ENCODE results near the gene GRK5. TPM values are rescaled to one million over a fixed set of nuclear protein-coding genes. Genes with fewer than 3 reads are reported as not detected.

GRK5 gene
- total RNA-seq, 4 donors from 2014 or later: 11.6 to 38.2 (median 21.4) TPM

DNA sequence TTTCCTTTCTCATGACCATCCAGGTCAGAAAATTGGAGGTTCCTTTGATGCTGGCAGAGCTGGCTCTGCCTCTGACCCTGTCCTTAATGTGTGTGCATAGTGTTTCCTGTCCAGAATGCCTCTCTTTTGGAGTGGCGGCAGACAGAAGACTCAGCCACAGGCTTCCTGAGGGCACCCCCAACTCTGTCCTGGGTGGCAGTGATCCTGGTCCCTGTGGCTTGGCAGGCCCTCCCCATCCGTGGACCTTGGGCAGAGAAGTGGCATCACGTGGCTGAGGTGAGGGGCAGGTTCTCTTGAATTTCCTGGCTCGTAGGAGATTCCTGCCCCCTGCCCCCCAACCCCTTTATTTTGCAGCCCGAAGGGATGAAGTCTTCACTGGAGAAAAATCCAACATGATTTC lies 202.0 kb downstream of the GRK5 start:
- TF ChIP-seq, protein P1, sequence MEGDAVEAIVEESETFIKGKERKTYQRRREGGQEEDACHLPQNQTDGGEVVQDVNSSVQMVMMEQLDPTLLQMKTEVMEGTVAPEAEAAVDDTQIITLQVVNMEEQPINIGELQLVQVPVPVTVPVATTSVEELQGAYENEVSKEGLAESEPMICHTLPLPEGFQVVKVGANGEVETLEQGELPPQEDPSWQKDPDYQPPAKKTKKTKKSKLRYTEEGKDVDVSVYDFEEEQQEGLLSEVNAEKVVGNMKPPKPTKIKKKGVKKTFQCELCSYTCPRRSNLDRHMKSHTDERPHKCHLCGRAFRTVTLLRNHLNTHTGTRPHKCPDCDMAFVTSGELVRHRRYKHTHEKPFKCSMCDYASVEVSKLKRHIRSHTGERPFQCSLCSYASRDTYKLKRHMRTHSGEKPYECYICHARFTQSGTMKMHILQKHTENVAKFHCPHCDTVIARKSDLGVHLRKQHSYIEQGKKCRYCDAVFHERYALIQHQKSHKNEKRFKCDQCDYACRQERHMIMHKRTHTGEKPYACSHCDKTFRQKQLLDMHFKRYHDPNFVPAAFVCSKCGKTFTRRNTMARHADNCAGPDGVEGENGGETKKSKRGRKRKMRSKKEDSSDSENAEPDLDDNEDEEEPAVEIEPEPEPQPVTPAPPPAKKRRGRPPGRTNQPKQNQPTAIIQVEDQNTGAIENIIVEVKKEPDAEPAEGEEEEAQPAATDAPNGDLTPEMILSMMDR (IDR thresholded peaks at IDR 0.05; ENCODE audit: low read depth): no peak

DNA sequence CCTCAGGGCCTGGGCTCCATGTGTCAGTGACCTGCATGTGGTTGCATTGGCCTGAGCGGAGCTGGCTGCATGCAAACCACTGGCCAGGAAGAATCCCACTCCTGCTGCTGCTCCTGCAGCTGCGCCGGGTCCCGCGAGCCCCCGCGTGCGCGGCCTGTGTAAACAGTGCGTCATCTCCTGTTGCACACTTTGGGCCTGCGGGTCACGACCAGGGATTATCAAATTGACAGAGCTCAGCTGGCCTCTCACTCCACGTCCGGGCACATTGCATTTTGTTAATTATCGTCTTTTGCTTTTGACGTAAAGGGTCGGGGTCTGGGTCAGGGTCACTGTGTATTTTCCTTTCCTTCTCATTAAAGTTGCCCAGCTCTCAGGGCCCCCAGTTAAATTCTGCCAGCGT lies 202.5 kb downstream of the GRK5 start:
- TF ChIP-seq, protein P1 (IDR thresholded peaks at IDR 0.05; ENCODE audit: low read depth): no peak

GRCh38 chr10:119410361-119411116 lies 203.2 kb downstream of the GRK5 start:
- TF ChIP-seq, protein P1 (IDR thresholded peaks at IDR 0.05; ENCODE audit: low read depth): no peak

DNA sequence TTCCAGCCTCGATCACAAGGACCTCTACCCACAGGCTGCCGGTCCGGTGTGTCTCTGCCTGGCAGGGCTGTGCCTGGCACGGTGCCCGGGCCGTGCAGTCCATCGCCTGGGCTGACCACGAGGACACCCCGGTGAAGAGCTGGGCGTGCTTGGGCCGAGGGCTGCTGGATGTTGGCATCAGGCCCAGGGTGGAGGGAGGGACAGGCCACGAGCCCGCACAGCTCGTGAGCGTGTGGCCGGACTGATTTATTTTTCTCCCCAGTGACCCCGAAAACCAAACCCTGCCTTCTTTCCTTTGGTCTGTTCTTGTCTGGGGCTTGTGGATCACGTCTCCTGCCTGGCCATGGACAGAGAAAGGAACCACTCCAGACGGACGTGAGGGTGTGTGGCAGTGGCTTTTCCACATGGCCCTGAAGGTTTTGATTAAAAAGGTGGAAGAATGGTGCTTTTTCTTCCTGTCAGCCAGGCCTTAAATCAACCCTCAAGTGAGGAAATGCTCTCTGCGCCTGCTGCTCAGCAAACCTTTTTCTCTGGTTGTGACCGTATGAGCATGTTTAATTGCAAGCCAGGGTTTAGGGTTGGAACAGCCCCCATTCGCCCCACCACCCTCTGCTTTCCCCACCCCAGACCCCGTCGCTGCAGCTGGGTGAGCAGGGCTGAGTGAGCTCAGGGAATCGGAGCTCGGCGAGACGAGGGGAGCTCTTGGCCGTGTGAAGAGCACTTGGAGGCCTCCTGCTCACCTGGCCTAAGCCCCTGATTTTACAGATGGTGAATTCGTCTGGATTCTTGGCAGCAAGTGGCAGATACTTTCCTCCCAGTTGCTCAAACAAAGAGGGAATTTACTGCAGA lies 205.1 kb downstream of the GRK5 start:
- TF ChIP-seq, protein P1 (IDR thresholded peaks at IDR 0.05; ENCODE audit: low read depth): no peak

DNA sequence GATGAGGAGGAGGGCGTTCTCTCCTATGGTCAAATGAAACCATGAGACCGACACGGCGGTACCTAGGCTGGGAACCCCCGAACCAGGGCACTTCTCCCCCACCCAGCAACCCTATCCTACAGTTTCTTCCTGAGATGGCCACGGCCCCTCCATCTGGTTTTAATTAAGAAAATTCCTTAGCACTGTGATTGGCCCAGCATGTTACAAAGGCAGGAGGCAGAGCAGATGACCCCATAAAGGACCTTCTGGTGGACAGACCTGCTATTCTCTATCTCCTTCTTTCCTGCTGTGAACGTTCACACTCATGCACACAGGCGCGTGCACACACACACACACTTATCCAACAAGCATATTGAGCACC lies 205.7 kb downstream of the GRK5 start:
- TF ChIP-seq, protein P1 (IDR thresholded peaks at IDR 0.05; ENCODE audit: low read depth): no peak

GRCh38 chr10:119413471-119414080 lies 206.2 kb downstream of the GRK5 start:
- TF ChIP-seq, protein P1 (IDR thresholded peaks at IDR 0.05; ENCODE audit: low read depth): no peak

- TF ChIP-seq, protein P1 (IDR thresholded peaks at IDR 0.05; ENCODE audit: low read depth): no peak
Observed at GRCh38 chr10:119414081-119414611, 206.8 kb downstream of the GRK5 start.
